ENCODE measurements around the gene UFSP1. TPM values are rescaled to one million over a fixed set of nuclear protein-coding genes. Genes with fewer than 3 reads are reported as not detected.
"Not testable (repeated sequence)": the region's sequence is repeated elsewhere in the genome, so short reads cannot be mapped to it uniquely, and the experiment has no call there.

Gene UFSP1
- total and polyA plus RNA-seq, 7 donors, result 1.8 to 7.1 (median 3.0) TPM

DNA sequence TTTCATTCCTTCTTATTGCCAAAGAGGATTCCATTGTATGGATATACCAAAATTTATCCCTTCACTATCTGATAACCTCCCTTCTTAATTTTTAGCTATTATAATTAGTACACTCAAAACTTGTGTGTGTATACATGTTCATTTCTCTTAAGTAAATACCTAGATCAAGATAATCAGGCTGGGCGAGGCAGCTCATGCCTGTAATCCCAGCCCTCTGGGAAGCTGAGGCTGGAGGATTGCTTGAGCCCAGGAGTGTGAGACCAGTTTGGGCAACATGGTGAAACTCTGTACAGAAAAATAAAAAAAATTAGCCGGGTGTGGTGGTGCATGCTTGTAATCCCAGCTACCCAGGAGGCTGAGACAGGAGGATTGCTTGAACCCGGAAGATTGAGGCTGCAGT lies 22.0 kb upstream of the UFSP1 start:
- Histone ChIP-seq H3K9me3 (no peaks in the 10 kb centered on the region), H3K27me3 (peaks cover 0 to 6% (median 5%) of the 10 kb centered on the region in 3 donors), H3K27ac (no peak overlapping the region), H3K4me3 (no peak overlapping the region), H3K36me3 (no peaks in the 10 kb centered on the region), H3K4me1 (no peaks in the 10 kb centered on the region)
- no peak for TF ChIP-seq EP300 (IDR thresholded peaks at IDR 0.05)
- TF ChIP-seq, protein P1, sequence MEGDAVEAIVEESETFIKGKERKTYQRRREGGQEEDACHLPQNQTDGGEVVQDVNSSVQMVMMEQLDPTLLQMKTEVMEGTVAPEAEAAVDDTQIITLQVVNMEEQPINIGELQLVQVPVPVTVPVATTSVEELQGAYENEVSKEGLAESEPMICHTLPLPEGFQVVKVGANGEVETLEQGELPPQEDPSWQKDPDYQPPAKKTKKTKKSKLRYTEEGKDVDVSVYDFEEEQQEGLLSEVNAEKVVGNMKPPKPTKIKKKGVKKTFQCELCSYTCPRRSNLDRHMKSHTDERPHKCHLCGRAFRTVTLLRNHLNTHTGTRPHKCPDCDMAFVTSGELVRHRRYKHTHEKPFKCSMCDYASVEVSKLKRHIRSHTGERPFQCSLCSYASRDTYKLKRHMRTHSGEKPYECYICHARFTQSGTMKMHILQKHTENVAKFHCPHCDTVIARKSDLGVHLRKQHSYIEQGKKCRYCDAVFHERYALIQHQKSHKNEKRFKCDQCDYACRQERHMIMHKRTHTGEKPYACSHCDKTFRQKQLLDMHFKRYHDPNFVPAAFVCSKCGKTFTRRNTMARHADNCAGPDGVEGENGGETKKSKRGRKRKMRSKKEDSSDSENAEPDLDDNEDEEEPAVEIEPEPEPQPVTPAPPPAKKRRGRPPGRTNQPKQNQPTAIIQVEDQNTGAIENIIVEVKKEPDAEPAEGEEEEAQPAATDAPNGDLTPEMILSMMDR (IDR thresholded peaks at IDR 0.05), result no peak
- TF ChIP-seq POLR2A (IDR thresholded peaks at IDR 0.05), result no peak
- TF ChIP-seq POLR2AphosphoS5 (IDR thresholded peaks at IDR 0.05), result no peak
- WGBS, 2 donors, result 38 to 85% methylated on average over 3 of the region's 3 CpGs
- no peak for DNase-seq
- intact Hi-C loops (cut with DNase I), result no loop called here

DNA sequence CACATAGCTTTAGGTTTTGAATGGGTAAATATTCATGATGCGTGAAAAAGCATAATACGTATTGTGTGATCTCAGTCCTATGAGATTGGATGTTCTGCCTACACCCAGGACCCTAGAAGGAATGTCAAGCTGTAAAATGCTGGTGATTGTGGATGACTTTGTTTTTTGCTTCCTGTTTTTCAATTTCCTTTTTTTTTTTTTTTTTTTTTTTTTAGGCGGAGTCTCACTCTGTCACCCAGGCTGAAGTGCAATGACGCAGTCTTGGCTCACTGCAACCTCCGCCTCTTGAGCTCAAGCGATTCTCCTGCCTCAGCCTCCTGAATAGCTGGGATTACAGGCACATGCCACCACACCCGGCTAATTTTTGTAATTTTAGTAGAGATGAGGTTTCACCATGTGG lies 20.9 kb upstream of the UFSP1 start:
- H3K4me3 ChIP-seq; H3K27me3 ChIP-seq; H3K36me3 ChIP-seq; H3K27ac ChIP-seq; H3K9me3 ChIP-seq; DNase-seq; intact Hi-C loops (cut with DNase I); H3K4me1 ChIP-seq: not testable (repeated sequence)
- 19 to 46% methylated on average over 7 of the region's 7 CpGs for WGBS, 2 donors

DNA sequence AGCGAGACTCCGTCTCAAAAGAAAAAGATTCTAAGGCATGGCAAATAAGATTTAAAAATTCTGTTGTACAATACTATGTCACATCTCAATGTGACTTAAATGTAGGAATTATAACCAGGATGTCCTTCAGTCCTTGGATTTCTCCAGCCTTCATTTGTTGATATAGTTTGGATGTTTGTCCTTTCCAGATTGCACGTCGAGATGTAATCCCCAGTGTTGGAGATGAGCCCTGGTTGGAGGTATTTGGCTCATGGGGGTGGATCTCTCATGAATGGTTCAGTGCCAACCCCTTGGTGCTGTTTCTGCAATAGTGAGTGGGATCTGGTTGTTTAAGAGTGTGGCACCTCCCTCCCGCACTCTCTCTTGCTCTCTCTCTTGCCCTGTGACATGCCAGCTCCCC lies 19.0 kb upstream of the UFSP1 start:
- Histone ChIP-seq H3K36me3 (no peaks in the 10 kb centered on the region), H3K27me3 (no peaks in the 10 kb centered on the region), H3K4me1 (no peaks in the 10 kb centered on the region), H3K4me3 (no peak overlapping the region), H3K27ac (no peak overlapping the region), H3K9me3 (no peaks in the 10 kb centered on the region)
- TF ChIP-seq POLR2A (IDR thresholded peaks at IDR 0.05), result no peak
- no peak for TF ChIP-seq POLR2AphosphoS5 (IDR thresholded peaks at IDR 0.05)
- TF ChIP-seq, protein P1 (IDR thresholded peaks at IDR 0.05), result no peak
- TF ChIP-seq EP300 (IDR thresholded peaks at IDR 0.05), result no peak
- intact Hi-C loops (cut with DNase I), result no loop called here
- DNase-seq, result no peak
- WGBS, 2 donors, result 96 to 98% methylated on average over 5 of the region's 5 CpGs

DNA sequence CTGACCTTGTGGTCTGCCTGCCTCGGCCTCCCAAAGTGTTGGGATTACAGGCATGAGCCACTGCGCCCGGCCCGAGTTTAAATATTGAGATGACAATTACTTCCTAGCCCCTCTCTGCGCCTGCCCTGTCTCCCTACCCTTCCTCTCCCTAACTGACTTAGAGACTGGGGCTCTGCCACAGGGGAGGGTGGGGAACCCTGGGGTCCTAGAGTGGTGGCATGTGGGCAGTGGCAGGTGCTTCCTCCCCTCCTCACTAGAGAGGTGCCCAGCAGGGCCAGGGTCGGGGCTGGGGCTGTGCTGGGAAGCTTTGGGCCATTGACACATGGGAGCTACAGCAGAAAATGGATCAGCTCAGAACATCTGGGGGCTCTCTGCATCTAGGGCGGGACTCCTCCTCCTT lies 13.1 kb upstream of the UFSP1 start:
- TF ChIP-seq POLR2A (IDR thresholded peaks at IDR 0.05) (no peak), POLR2AphosphoS5 (IDR thresholded peaks at IDR 0.05) (no peak), EP300 (IDR thresholded peaks at IDR 0.05) (no peak)
- TF ChIP-seq, protein P1 (IDR thresholded peaks at IDR 0.05), result no peak
- no peaks in the 10 kb centered on the region for H3K36me3 ChIP-seq
- no peaks in the 10 kb centered on the region for H3K4me1 ChIP-seq
- peaks cover 4 to 44% (median 15%) of the 10 kb centered on the region in 3 donors for H3K27me3 ChIP-seq
- intact Hi-C loops (cut with DNase I), result no loop called here
- no peak overlapping the region for H3K4me3 ChIP-seq
- H3K27ac ChIP-seq, result no peak overlapping the region
- H3K9me3 ChIP-seq, result no peaks in the 10 kb centered on the region
- DNase-seq, result no peak
- 54 to 76% methylated on average over 7 of the region's 7 CpGs for WGBS, 2 donors

DNA sequence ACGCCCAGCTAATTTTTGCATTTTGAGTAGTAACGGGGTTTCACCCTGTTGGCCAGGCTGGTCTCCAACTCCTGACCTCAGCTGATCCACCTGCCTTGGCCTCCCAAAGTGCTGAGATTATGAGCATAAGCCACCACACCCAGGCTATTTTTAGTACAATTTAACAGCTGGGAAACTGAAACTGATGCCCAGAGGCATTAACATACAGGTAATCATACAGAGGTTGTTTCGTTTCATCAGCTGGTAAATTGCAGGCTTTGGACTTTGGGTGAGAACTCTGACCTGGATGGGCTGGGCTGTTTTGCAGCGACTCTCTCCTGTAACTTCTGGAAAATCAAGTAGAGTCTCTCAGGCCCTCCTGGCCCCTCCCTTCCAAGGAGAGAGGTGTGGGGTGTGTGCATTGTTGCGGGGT lies 12.4 kb upstream of the UFSP1 start:
- H3K4me3 ChIP-seq, result no peak overlapping the region
- H3K27me3 ChIP-seq, result peaks cover 8 to 51% (median 22%) of the 10 kb centered on the region in 3 donors
- H3K36me3 ChIP-seq, result no peaks in the 10 kb centered on the region
- H3K9me3 ChIP-seq, result no peaks in the 10 kb centered on the region
- H3K4me1 ChIP-seq, result peaks cover 0 to 5% (median 5%) of the 10 kb centered on the region in 4 donors
- TF ChIP-seq POLR2AphosphoS5 (IDR thresholded peaks at IDR 0.05) (no peak), POLR2A (IDR thresholded peaks at IDR 0.05) (no peak), EP300 (IDR thresholded peaks at IDR 0.05) (no peak)
- TF ChIP-seq, protein P1 (IDR thresholded peaks at IDR 0.05), result no peak
- no peak overlapping the region for H3K27ac ChIP-seq
- intact Hi-C loops (cut with DNase I), result no loop called here
- WGBS, 2 donors, result 13 to 63% methylated on average over 5 of the region's 5 CpGs
- DNase-seq, result no peak

Measured in sigmoid colon (tissue), 7 donors.